AG04450 (cell line): ENCODE measurements around the gene PELI2. TPM values are rescaled to one million over a fixed set of nuclear protein-coding genes. Genes with fewer than 3 reads are reported as not detected.
A peak's percentile ranks its signal among the peaks of the same experiment; 100 is the strongest.

Experiments
- CTCF ChIA-PET: fragments of 300-600, 350-600 bp; formaldehyde crosslinking; extraction: SDS; loops from one replicate; lab custom pipeline; 2022; ENCODE audit warnings: antibody characterized with exemption, inconsistent platforms; lab: Charles Lee
- POLR2A ChIA-PET: fragments of 350-600 bp; formaldehyde crosslinking; extraction: SDS; loops from one replicate; lab custom pipeline; 2021; ENCODE audit warnings: antibody characterized with exemption, inconsistent platforms; lab: Yijun Ruan, JAX
- DNase-seq: peaks from one replicate; pipeline ENCODE4 v3.0.0-alpha.2; 2011; ENCODE audit warnings: low read depth, low spot score
- H3K27ac ChIP-seq: one replicate; pipeline ENCODE4 v1.5.1; 2012; ENCODE audit warnings: low read depth, low read length, control low read depth
- H3K27me3 ChIP-seq: one replicate; pipeline ENCODE4 v1.6.0; 2012; ENCODE audit warnings: low read length; ENCODE audit not compliant: control insufficient read depth, insufficient read depth
- H3K4me3 ChIP-seq: 2 replicates; pipeline ENCODE4 v1.5.1; 2011; ENCODE audit warnings: mild to moderate bottlenecking, low read depth, low read length, control low read depth
- H3K9me3 ChIP-seq: 2 replicates; pipeline ENCODE4 v1.5.1; 2012; ENCODE audit warnings: low read length; ENCODE audit not compliant: control insufficient read depth, insufficient read depth
- CTCF ChIP-seq: IDR thresholded peaks from 2 replicates; pipeline ENCODE4 v1.5.1; 2011; ENCODE audit warnings: low read depth, low read length, control low read depth, inconsistent platforms
- polyA plus RNA-seq: library from polyadenylated mRNA; depleted of rRNA; stranded (reverse); fragments of >200 nt; gene quantifications from 2 replicates; pipeline ENCODE4 v1.2.3, GENCODE V29; 2011

PELI2 gene
- polyA plus RNA-seq, 1 experiment = 25.7 TPM

- H3K9me3 ChIP-seq = no peaks in the 10 kb centered on the region; the same call in 1 of the 2 replicates
- no peak overlapping the region for H3K4me3 ChIP-seq
- no peaks in the 10 kb centered on the region for H3K27me3 ChIP-seq
- TF ChIP-seq CTCF = no peak
- H3K27ac ChIP-seq = no peak overlapping the region
- no peak for DNase-seq
- ChIA-PET CTCF (interaction anchor here (1.1 kb wide), 1 partner anchor 27 kb away, joined by 5 read pairs; no protein-coding TSS in a partner anchor), POLR2A (no interaction called here)
These were observed 195.6 kb downstream of the PELI2 start for GRCh38 chr14:56313789-56314188.

GRCh38 chr14:56318393-56319115 lies 200.3 kb downstream of the PELI2 start:
- CTCF ChIA-PET = interaction anchor here (0.6 kb wide), 2 partner anchors 14 to 880 kb away, joined by 3 read pairs; no protein-coding TSS in a partner anchor
- POLR2A ChIA-PET = interaction anchor here (0.6 to 0.8 kb wide), 2 partner anchors 22 to 579 kb away, joined by 3 to 4 read pairs; no protein-coding TSS in a partner anchor

GRCh38 chr14:56321861-56322260 lies 203.7 kb downstream of the PELI2 start:
- Histone ChIP-seq H3K27me3 (no peaks in the 10 kb centered on the region), H3K27ac (no peak overlapping the region), H3K4me3 (no peak overlapping the region), H3K9me3 (peaks cover 4% of the 10 kb centered on the region; the same call in 1 of the 2 replicates)
- DNase-seq = no peak
- CTCF ChIA-PET = interaction anchor here (1.5 to 1.8 kb wide), 2 partner anchors 16 to 18 kb away, joined by 4 to 10 read pairs; no protein-coding TSS in a partner anchor
- POLR2A ChIA-PET = no interaction called here
- TF ChIP-seq CTCF = no peak

More at GRCh38 chr14:56318393-56319115, 200.3 kb downstream of the PELI2 start:
- Histone ChIP-seq H3K9me3 (no peaks in the 10 kb centered on the region), H3K4me3 (no peak overlapping the region), H3K27me3 (no peaks in the 10 kb centered on the region), H3K27ac (no peak overlapping the region)
- no peak for DNase-seq
- TF ChIP-seq CTCF = no peak

GRCh38 chr14:56322531-56322930 lies 204.3 kb downstream of the PELI2 start:
- Histone ChIP-seq H3K4me3 (no peak overlapping the region), H3K9me3 (peaks cover 4% of the 10 kb centered on the region; the same call in 1 of the 2 replicates), H3K27ac (no peak overlapping the region), H3K27me3 (no peaks in the 10 kb centered on the region)
- POLR2A ChIA-PET = interaction anchor here (0.7 kb wide), 1 partner anchor 17 kb away, joined by 3 read pairs; no protein-coding TSS in a partner anchor
- no peak for DNase-seq
- CTCF ChIA-PET = interaction anchor here (1.5 to 1.8 kb wide), 2 partner anchors 15 to 18 kb away, joined by 4 to 10 read pairs; no protein-coding TSS in a partner anchor
- no peak for TF ChIP-seq CTCF

DNA sequence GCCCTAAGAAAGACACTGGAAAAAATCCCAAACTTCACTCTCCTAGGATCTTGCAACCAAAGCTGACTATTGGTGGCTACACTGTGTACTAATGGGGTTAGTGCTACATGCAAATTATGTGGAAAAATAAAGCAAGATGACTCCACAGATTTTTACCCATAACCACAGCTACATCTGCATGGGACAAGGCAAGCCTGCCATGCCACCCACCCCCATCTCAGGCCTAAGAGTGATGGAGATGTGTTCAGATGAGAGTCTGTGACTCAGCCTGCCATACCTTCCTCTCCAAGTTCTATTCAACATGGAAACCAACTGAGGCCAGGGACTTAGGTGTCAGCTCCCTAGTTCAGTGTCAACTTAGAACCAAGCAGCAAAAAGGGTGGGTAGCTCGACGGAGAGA lies 206.2 kb downstream of the PELI2 start:
- Histone ChIP-seq H3K27ac (peak overlapping the region; percentile 66), H3K9me3 (peaks cover 4% of the 10 kb centered on the region; the same call in 1 of the 2 replicates), H3K4me3 (no peak overlapping the region), H3K27me3 (no peaks in the 10 kb centered on the region)
- no peak for DNase-seq
- ChIA-PET CTCF (interaction anchor here (1.2 to 3.0 kb wide), 3 partner anchors 16 to 879 kb away, joined by 3 to 27 read pairs (median 3); no protein-coding TSS in a partner anchor), POLR2A (interaction anchor here (1.0 to 1.2 kb wide), 3 partner anchors 9 to 207 kb away, joined by 3 to 5 read pairs (median 4); no protein-coding TSS in a partner anchor)
- no peak for TF ChIP-seq CTCF
